B cell (primary cell): Measurements from ENCODE around the gene NBAS. TPM values are rescaled to one million over a fixed set of nuclear protein-coding genes. Genes with fewer than 3 reads are reported as not detected.

Experiments
- ATAC-seq: fragments of 200-7000 bp; cut with Tn5 transposase; one replicate; pipeline ENCODE4 v1.10.0; 2021; ENCODE audit warnings: low read depth, mild to moderate bottlenecking, moderate number of reproducible peaks, moderate library complexity
- CTCF ChIA-PET: fragments of 350-600 bp; sonication (Branson Sonifier 250); formaldehyde crosslinking; loops from one replicate; lab custom pipeline; 2021; ENCODE audit warnings: antibody characterized with exemption, inconsistent platforms; lab: Charles Lee
- POLR2A ChIA-PET: fragments of 350-600 bp; sonication (Branson Sonifier 250); formaldehyde crosslinking; loops from one replicate; lab custom pipeline; 2021; ENCODE audit warnings: antibody characterized with exemption; lab: Charles Lee
- DNase-seq: peaks from one replicate; pipeline ENCODE4 v3.0.0; 2013
- H2AFZ ChIP-seq: 2 replicates; pipeline ENCODE4 v1.6.1; 2012; ENCODE audit warnings: mild to moderate bottlenecking, low read depth, low read length; ENCODE audit not compliant: insufficient read depth, poor library complexity, severe bottlenecking
- H3K27ac ChIP-seq, 2 donors: 1 replicate in 1 of 2; 2 replicates in 1 of 2; pipeline ENCODE4 v1.5.1; 2012 to 2013; ENCODE audit warnings: low read length in 2 of 2, mild to moderate bottlenecking in 2 of 2, moderate library complexity in 1 of 2
- H3K27me3 ChIP-seq, 4 experiments: fragments of 200-600 bp in 1 of 4; sonication (generic) in 1 of 4; replicated peaks in 1 of 4; 1 replicate in 2 of 4; 2 replicates in 2 of 4; pipeline versions ENCODE4 v1.6.1 to v1.7.0; 2013 to 2016; ENCODE audit warnings: low read length in 3 of 4, mild to moderate bottlenecking in 2 of 4, mixed read lengths in 1 of 4, moderate library complexity in 1 of 4; ENCODE audit not compliant: insufficient read depth in 4 of 4, control insufficient read depth in 3 of 4; ENCODE audit errors: control extremely low read depth in 1 of 4
- H3K36me3 ChIP-seq, 2 experiments: replicated peaks in 1 of 2; 1 replicate in 1 of 2; 2 replicates in 1 of 2; pipeline versions ENCODE4 v1.6.1 to v1.7.1; 2013; ENCODE audit warnings: low read length in 1 of 2; ENCODE audit not compliant: insufficient read depth in 2 of 2, control insufficient read depth in 1 of 2; ENCODE audit errors: control extremely low read depth in 1 of 2, extremely low read depth in 1 of 2
- H3K4me1 ChIP-seq, 2 donors: fragments of 200-600 bp in 1 of 2; sonication (generic) in 1 of 2; 1 replicate in 1 of 2; 2 replicates in 1 of 2; pipeline versions ENCODE4 v1.5.1 to v1.6.1; 2013 to 2017; ENCODE audit warnings: low read length in 2 of 2; ENCODE audit not compliant: control insufficient read depth in 2 of 2, insufficient read depth in 2 of 2
- H3K4me2 ChIP-seq: replicated peaks from 2 replicates; pipeline ENCODE3; 2012; ENCODE audit warnings: mild to moderate bottlenecking, low read depth, low read length; ENCODE audit not compliant: poor library complexity, severe bottlenecking
- H3K4me3 ChIP-seq, 5 experiments: fragments of 200-600 bp in 1 of 5; sonication (generic) in 1 of 5; 1 replicate in 3 of 5; 2 replicates in 2 of 5; pipeline versions ENCODE4 v1.5.1 to v1.7.0; 2011 to 2016; ENCODE audit warnings: low read length in 4 of 5, mild to moderate bottlenecking in 4 of 5, low read depth in 2 of 5, control low read depth in 1 of 5, moderate library complexity in 1 of 5; ENCODE audit not compliant: insufficient read depth in 1 of 5; ENCODE audit errors: control extremely low read depth in 1 of 5, extremely low read depth in 1 of 5
- H3K79me2 ChIP-seq: fragments of 200-600 bp; sonication (generic); one replicate; pipeline ENCODE4 v1.6.0; 2016; ENCODE audit warnings: low read length; ENCODE audit not compliant: control insufficient read depth, insufficient read depth
- H3K9ac ChIP-seq: fragments of 200-600 bp; sonication (generic); 2 replicates; pipeline ENCODE4 v1.6.1; 2017; ENCODE audit warnings: mild to moderate bottlenecking, low read length, moderate library complexity
- H3K9me3 ChIP-seq, 3 donors: one replicate each; pipeline versions ENCODE4 v1.6.1 to v1.7.1; 2013; ENCODE audit warnings: low read length in 2 of 3; ENCODE audit not compliant: control insufficient read depth in 2 of 3, insufficient read depth in 1 of 3; ENCODE audit errors: control extremely low read depth in 1 of 3
- H4K20me1 ChIP-seq: 2 replicates; pipeline ENCODE4 v1.6.0; 2012; ENCODE audit warnings: mild to moderate bottlenecking, low read length; ENCODE audit not compliant: insufficient read depth, control insufficient read depth, poor library complexity, severe bottlenecking
- H3K27ac Mint-ChIP-seq: one replicate; pipeline ENCODE4 v1.8.0; 2021; ENCODE audit warnings: mixed read lengths
- H3K27me3 Mint-ChIP-seq: one replicate; pipeline ENCODE4 v1.8.0; 2021; ENCODE audit warnings: mixed read lengths
- H3K4me1 Mint-ChIP-seq: one replicate; pipeline ENCODE4 v1.8.0; 2021; ENCODE audit warnings: mixed read lengths
- H3K4me3 Mint-ChIP-seq: one replicate; pipeline ENCODE4 v1.8.0; 2021; ENCODE audit warnings: mixed read lengths
- H3K9me3 Mint-ChIP-seq: one replicate; pipeline ENCODE4 v1.8.0; 2022; ENCODE audit warnings: mixed read lengths; ENCODE audit not compliant: insufficient read depth
- CTCF ChIP-seq: fragments of 200-600 bp; IDR thresholded peaks from one replicate; pipeline ENCODE4 v1.8.0; 2022; ENCODE audit warnings: antibody characterized with exemption, mild to moderate bottlenecking
- EZH2 ChIP-seq: IDR thresholded peaks from 2 replicates; pipeline ENCODE4 v1.6.1; 2012; ENCODE audit warnings: borderline replicate concordance, low read depth, mild to moderate bottlenecking, moderate library complexity, low read length; ENCODE audit not compliant: insufficient read depth, poor library complexity, severe bottlenecking
- WGBS: methylation state at CpG from one replicate; pipeline ENCODE4 v1.1.5; 2013; ENCODE audit warnings: missing lambda C conversion rate; ENCODE audit not compliant: insufficient coverage; 5-methylcytosine and 5-hydroxymethylcytosine counted together
- intact Hi-C: fragments of 100-400 bp; cut with micrococcal nuclease; formaldehyde crosslinking; loops from one replicate; pipeline ENCODE4 v1.10.0; 2022
- polyA plus RNA-seq: library from polyadenylated mRNA; depleted of rRNA; stranded (reverse); fragments of >200 nt; gene quantifications from 2 replicates; pipeline ENCODE4 v1.2.3, GENCODE V29; 2012
- total RNA-seq, 2 donors: library from RNA; stranded (reverse); fragments of 120-200 nt in 1 of 2; gene quantifications; 1 replicate in 1 of 2; 2 replicates in 1 of 2; pipeline versions ENCODE4 v1.2.3 to v1.2.4, GENCODE V29; 2013 to 2022

NBAS gene
- total and polyA plus RNA-seq, 2 donors (not counting 1 experiment from before 2014, with no cell fraction given): 10.6 to 37.3 TPM

DNA sequence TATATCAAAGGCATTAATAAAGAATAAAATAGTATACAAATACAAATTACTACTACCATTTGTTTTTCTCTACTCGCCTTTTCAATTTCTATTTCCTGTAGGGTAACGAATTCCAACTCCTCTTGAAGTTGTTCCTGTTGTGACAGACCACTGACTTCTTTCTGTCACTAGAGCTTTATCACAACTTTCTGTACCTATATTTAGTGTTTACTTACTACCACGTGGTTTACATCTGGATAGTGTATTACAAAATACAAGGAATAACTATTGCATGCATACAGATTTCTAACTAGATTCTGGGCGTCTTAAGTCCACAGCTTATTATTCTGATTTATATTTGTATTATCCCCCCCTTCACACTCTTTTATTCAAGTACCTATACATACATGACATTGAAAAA, 22.3 kb downstream of the NBAS start:
- Histone ChIP-seq H3K27ac (no peak overlapping the region), H2AFZ (no peak overlapping the region), H3K9me3 (no peaks in the 10 kb centered on the region), H3K27me3 (no peaks in the 10 kb centered on the region), H3K9ac (no peak overlapping the region), H3K79me2 (no peaks in the 10 kb centered on the region), H3K4me2 (no peak overlapping the region), H3K4me1 (peaks cover 6 to 14% of the 10 kb centered on the region in 2 donors), H4K20me1 (no peaks in the 10 kb centered on the region), H3K36me3 (peaks cover 3 to 7% of the 10 kb centered on the region in 2 experiments), H3K4me3 (no peak overlapping the region)
- Mint-ChIP-seq H3K4me1 (peaks cover 17% of the 10 kb centered on the region), H3K27ac (no peak overlapping the region), H3K4me3 (no peak overlapping the region), H3K27me3 (no peaks in the 10 kb centered on the region), H3K9me3 (no peaks in the 10 kb centered on the region)
- no CpG with 5 or more reads among the region's 4 CpGs for WGBS
- POLR2A ChIA-PET: no interaction called here
- no peak for DNase-seq
- TF ChIP-seq EZH2 (no peak), CTCF (no peak)
- CTCF ChIA-PET: interaction anchor here (2.0 kb wide), 1 partner anchor 39 kb away, joined by 5 read pairs; no protein-coding TSS in a partner anchor
- intact Hi-C loops: no loop called here
- no peak for ATAC-seq

- Histone ChIP-seq H3K36me3 (peaks cover 3 to 28% of the 10 kb centered on the region in 2 experiments), H3K4me1 (no peaks in the 10 kb centered on the region), H3K9me3 (no peaks in the 10 kb centered on the region), H3K79me2 (no peaks in the 10 kb centered on the region), H4K20me1 (no peaks in the 10 kb centered on the region), H3K27ac (no peak overlapping the region), H3K4me2 (no peak overlapping the region), H3K9ac (no peak overlapping the region), H3K27me3 (no peaks in the 10 kb centered on the region), H3K4me3 (no peak overlapping the region), H2AFZ (no peak overlapping the region)
- Mint-ChIP-seq H3K4me1 (no peaks in the 10 kb centered on the region), H3K27me3 (no peaks in the 10 kb centered on the region), H3K4me3 (no peak overlapping the region), H3K27ac (no peak overlapping the region), H3K9me3 (no peaks in the 10 kb centered on the region)
- intact Hi-C loops: no loop called here
- DNase-seq (no peak), ATAC-seq (no peak)
- CTCF ChIA-PET: no interaction called here
- TF ChIP-seq CTCF (no peak), EZH2 (no peak)
- no CpG with 5 or more reads among the region's 5 CpGs for WGBS
- POLR2A ChIA-PET: no interaction called here
Observed at GRCh38 chr2:15533860-15534480, 27.2 kb downstream of the NBAS start.
